ENCODE data around the gene GNG12. TPM values are rescaled to one million over a fixed set of nuclear protein-coding genes. Genes with fewer than 3 reads are reported as not detected.

GNG12 gene
- total and polyA plus RNA-seq, 2 donors from 2014 or later: 46.1 to 89.3 TPM

DNA sequence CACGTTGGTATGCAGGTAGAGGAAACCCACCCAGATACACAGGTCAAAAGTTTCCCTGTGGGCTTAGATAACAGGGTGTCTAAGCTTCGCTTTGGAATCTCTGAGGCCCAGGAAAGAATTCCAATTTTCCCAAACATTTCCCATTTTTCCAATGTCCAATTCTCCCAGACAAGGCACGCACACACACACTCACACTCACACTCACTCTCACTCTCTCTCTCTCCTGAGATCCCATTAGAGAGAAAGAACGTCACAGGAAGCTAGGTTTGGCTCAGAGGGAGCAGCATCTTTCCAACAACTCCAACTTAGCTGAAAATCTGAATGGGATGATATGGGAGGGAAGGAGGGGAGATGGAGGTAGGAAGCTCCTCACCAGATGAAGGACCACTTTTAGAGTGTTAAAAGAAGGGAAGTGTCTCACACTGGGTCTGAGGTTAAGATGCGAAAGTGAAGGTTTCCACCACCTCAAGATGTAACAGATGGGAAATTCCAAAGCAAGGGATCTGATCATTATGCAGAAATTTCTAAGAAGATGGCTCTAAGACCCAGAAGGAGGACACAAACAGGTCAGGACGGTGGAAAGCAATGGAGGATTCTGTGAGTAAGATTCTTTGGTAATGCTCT, 63.5 kb downstream of the GNG12 start:
- intact Hi-C loops (cut with DNase I): loop anchor here (10.0 kb wide), 2 partner anchors 65 to 345 kb away; partner anchors contain the start of gene GNG12
- Histone ChIP-seq H3K9ac (ENCODE audit: low read length in 3 of 3) (no peak overlapping the region), H3K27ac (ENCODE audit: low read depth in 2 of 2, low read length in 2 of 2) (no peak overlapping the region), H3K4me1 (ENCODE audit: control insufficient read depth in 2 of 3, insufficient read depth in 2 of 3, low read depth in 1 of 3, low read length in 3 of 3) (peaks cover 0 to 19% (median 16%) of the 10 kb centered on the region in 3 donors), H3K4me3 (ENCODE audit: low read length in 3 of 3) (no peak overlapping the region), H3K9me3 (ENCODE audit: control insufficient read depth in 2 of 3, insufficient read depth in 1 of 3, low read length in 3 of 3) (no peaks in the 10 kb centered on the region), H3K36me3 (ENCODE audit: control insufficient read depth in 2 of 3, insufficient read depth in 3 of 3, low read length in 3 of 3) (peaks cover 0 to 13% (median 0%) of the 10 kb centered on the region in 3 donors), H3K27me3 (ENCODE audit: control insufficient read depth, insufficient read depth, low read length) (no peaks in the 10 kb centered on the region)
- TF ChIP-seq CTCF (IDR thresholded peaks at IDR 0.05; ENCODE audit: borderline replicate concordance, extremely low read depth, insufficient read depth): no peak
- FAIRE-seq (no peak), DNase-seq (no peak)

DNA sequence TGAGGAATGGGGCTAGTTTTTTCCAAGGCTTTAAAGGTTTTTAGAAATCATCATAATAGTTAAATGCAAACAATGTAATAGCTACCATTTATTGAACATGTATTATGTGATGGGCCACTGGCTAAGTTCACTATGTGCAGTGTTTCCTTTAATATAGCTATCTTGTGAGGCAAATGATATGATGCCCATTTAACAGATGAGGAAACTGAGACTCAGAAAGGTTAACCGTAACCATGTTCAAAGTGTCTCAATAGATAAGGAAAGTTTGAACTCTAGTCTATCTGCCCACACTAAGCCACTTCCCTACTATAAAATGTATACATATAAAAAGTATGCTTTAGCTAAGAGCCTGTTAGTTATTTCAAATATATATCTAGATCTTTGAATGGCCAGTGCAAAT, 64.8 kb downstream of the GNG12 start:
- H3K4me1 ChIP-seq (ENCODE audit: control insufficient read depth in 2 of 3, insufficient read depth in 2 of 3, low read depth in 1 of 3, low read length in 3 of 3): peaks cover 0 to 19% (median 16%) of the 10 kb centered on the region in 3 donors
- no peak for DNase-seq
- TF ChIP-seq CTCF (IDR thresholded peaks at IDR 0.05; ENCODE audit: borderline replicate concordance, extremely low read depth, insufficient read depth): no peak
- H3K4me3 ChIP-seq (ENCODE audit: low read length in 3 of 3): no peak overlapping the region
- H3K9ac ChIP-seq (ENCODE audit: low read length in 3 of 3): no peak overlapping the region
- FAIRE-seq: no peak
- H3K36me3 ChIP-seq (ENCODE audit: control insufficient read depth in 2 of 3, insufficient read depth in 3 of 3, low read length in 3 of 3): peaks cover 0 to 13% (median 2%) of the 10 kb centered on the region in 3 donors
- no peaks in the 10 kb centered on the region for H3K27me3 ChIP-seq (ENCODE audit: control insufficient read depth, insufficient read depth, low read length)
- no peak overlapping the region for H3K27ac ChIP-seq (ENCODE audit: low read depth in 2 of 2, low read length in 2 of 2)
- H3K9me3 ChIP-seq (ENCODE audit: control insufficient read depth in 2 of 3, insufficient read depth in 1 of 3, low read length in 3 of 3): no peaks in the 10 kb centered on the region
- intact Hi-C loops (cut with DNase I): loop anchor here (10.0 kb wide), 1 partner anchor 346 kb away; no protein-coding TSS in a partner anchor

- no peak for TF ChIP-seq CTCF (IDR thresholded peaks at IDR 0.05; ENCODE audit: borderline replicate concordance, extremely low read depth, insufficient read depth)
- H3K4me3 ChIP-seq (ENCODE audit: low read length in 3 of 3): no peak overlapping the region
- FAIRE-seq (no peak), DNase-seq (no peak)
- peaks cover 0 to 19% (median 16%) of the 10 kb centered on the region in 3 donors for H3K4me1 ChIP-seq (ENCODE audit: control insufficient read depth in 2 of 3, insufficient read depth in 2 of 3, low read depth in 1 of 3, low read length in 3 of 3)
- no peaks in the 10 kb centered on the region for H3K27me3 ChIP-seq (ENCODE audit: control insufficient read depth, insufficient read depth, low read length)
- H3K9me3 ChIP-seq (ENCODE audit: control insufficient read depth in 2 of 3, insufficient read depth in 1 of 3, low read length in 3 of 3): no peaks in the 10 kb centered on the region
- peaks cover 0 to 13% (median 2%) of the 10 kb centered on the region in 3 donors for H3K36me3 ChIP-seq (ENCODE audit: control insufficient read depth in 2 of 3, insufficient read depth in 3 of 3, low read length in 3 of 3)
- no peak overlapping the region for H3K9ac ChIP-seq (ENCODE audit: low read length in 3 of 3)
- no peak overlapping the region for H3K27ac ChIP-seq (ENCODE audit: low read depth in 2 of 2, low read length in 2 of 2)
- intact Hi-C loops (cut with DNase I): loop anchor here (10.0 kb wide), 1 partner anchor 348 kb away; no protein-coding TSS in a partner anchor
These were observed 66.0 kb downstream of the GNG12 start for GRCh38 chr1:67767103-67767782.
